ENCODE measurements around the gene ANGPTL8. TPM values are rescaled to one million over a fixed set of nuclear protein-coding genes. Genes with fewer than 3 reads are reported as not detected.
A peak's percentile ranks its signal among the peaks of the same experiment; 100 is the strongest.

The ANGPTL8 gene
- total and polyA plus RNA-seq, 2 of the 13 experiments (the other 11 are each of a cell fraction or from before 2014, with no cell fraction given): 27.3 to 243 TPM

DNA sequence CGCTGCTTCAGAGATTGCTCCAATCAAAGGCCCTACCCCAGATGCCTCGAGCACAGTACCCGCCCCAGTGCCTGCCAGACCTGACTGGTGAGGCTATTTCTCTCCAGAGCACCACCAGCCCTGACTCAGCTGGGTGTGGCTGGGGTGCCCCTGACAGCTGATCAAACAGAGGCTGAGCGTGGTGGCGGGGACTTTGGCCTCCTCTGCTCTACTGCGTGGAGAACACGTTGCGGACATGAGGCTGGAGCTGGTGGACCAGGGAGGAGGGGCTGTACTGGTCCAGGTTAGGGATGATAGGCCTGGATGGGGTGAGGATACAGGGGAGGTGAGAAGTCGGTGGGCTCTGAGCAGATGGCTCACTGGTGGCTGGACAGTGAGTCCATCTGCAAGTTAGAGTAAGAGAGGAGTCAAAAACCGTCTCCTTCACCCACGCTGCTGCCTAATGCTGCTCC, 26.4 kb downstream of the ANGPTL8 start (continued):
- TF ChIP-seq ZNF317 (CRISPR knock-in tag; IDR thresholded peaks at IDR 0.05) (peak; percentile 91), STAT5B (CRISPR knock-in tag; IDR thresholded peaks at IDR 0.05) (0 out of 2 replicates have a peak, but pooled peaks have one; percentile 44), ZMYM2 (CRISPR knock-in tag; IDR thresholded peaks at IDR 0.05) (0 out of 2 replicates have a peak, but pooled peaks have one; percentile 68), NFIC (IDR thresholded peaks at IDR 0.05; ENCODE audit: low read length) (no peak), NFAT5 (CRISPR knock-in tag; IDR thresholded peaks at IDR 0.05) (0 out of 2 replicates have a peak, but pooled peaks have one; percentile 80), ZNF781 (CRISPR knock-in tag; IDR thresholded peaks at IDR 0.05; ENCODE audit: borderline replicate concordance, not compliant biosample characterization) (no peak), NFKB2 (CRISPR knock-in tag; IDR thresholded peaks at IDR 0.05; ENCODE audit: borderline replicate concordance) (peak; percentile 99), MEF2D (CRISPR knock-in tag; IDR thresholded peaks at IDR 0.05) (peak; percentile 93), ZNF280B (CRISPR knock-in tag; IDR thresholded peaks at IDR 0.05; ENCODE audit: borderline replicate concordance) (peak; percentile 97; the same call in 1 of the 2 replicates), ZNF556 (CRISPR knock-in tag; IDR thresholded peaks at IDR 0.05; ENCODE audit: borderline replicate concordance) (peak; percentile 94; the same call in 1 of the 2 replicates), SPEN (CRISPR knock-in tag; IDR thresholded peaks at IDR 0.05; ENCODE audit: low read depth) (peak; percentile 94), ZSCAN21 (CRISPR knock-in tag; IDR thresholded peaks at IDR 0.05; ENCODE audit: borderline replicate concordance) (peak; percentile 95), EP300 (IDR thresholded peaks at IDR 0.05; ENCODE audit: low read depth in 2 of 2, low read length in 2 of 2) (peak in 1 of 2 experiments; percentile 93; a peak in 2 of 4 replicates), EP300 (CRISPR knock-in tag; IDR thresholded peaks at IDR 0.05; ENCODE audit: borderline replicate concordance) (peak; percentile 91), KLF6 (CRISPR knock-in tag; IDR thresholded peaks at IDR 0.05) (peak; percentile 90; the same call in 1 of the 2 replicates), ZNF12 (CRISPR knock-in tag; IDR thresholded peaks at IDR 0.05) (peak; percentile 82)
- TF ChIP-seq, protein P1, sequence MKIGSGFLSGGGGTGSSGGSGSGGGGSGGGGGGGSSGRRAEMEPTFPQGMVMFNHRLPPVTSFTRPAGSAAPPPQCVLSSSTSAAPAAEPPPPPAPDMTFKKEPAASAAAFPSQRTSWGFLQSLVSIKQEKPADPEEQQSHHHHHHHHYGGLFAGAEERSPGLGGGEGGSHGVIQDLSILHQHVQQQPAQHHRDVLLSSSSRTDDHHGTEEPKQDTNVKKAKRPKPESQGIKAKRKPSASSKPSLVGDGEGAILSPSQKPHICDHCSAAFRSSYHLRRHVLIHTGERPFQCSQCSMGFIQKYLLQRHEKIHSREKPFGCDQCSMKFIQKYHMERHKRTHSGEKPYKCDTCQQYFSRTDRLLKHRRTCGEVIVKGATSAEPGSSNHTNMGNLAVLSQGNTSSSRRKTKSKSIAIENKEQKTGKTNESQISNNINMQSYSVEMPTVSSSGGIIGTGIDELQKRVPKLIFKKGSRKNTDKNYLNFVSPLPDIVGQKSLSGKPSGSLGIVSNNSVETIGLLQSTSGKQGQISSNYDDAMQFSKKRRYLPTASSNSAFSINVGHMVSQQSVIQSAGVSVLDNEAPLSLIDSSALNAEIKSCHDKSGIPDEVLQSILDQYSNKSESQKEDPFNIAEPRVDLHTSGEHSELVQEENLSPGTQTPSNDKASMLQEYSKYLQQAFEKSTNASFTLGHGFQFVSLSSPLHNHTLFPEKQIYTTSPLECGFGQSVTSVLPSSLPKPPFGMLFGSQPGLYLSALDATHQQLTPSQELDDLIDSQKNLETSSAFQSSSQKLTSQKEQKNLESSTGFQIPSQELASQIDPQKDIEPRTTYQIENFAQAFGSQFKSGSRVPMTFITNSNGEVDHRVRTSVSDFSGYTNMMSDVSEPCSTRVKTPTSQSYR (CRISPR knock-in tag; IDR thresholded peaks at IDR 0.05; ENCODE audit: borderline replicate concordance): peak; percentile 91
- TF ChIP-seq, protein P2, sequence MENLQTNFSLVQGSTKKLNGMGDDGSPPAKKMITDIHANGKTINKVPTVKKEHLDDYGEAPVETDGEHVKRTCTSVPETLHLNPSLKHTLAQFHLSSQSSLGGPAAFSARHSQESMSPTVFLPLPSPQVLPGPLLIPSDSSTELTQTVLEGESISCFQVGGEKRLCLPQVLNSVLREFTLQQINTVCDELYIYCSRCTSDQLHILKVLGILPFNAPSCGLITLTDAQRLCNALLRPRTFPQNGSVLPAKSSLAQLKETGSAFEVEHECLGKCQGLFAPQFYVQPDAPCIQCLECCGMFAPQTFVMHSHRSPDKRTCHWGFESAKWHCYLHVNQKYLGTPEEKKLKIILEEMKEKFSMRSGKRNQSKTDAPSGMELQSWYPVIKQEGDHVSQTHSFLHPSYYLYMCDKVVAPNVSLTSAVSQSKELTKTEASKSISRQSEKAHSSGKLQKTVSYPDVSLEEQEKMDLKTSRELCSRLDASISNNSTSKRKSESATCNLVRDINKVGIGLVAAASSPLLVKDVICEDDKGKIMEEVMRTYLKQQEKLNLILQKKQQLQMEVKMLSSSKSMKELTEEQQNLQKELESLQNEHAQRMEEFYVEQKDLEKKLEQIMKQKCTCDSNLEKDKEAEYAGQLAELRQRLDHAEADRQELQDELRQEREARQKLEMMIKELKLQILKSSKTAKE (CRISPR knock-in tag; IDR thresholded peaks at IDR 0.05; ENCODE audit: borderline replicate concordance): peak; percentile 91

Data from HepG2 (cell line).